HepG2 (cell line): ENCODE measurements around the gene CKS1B. TPM values are rescaled to one million over a fixed set of nuclear protein-coding genes. Genes with fewer than 3 reads are reported as not detected.

ENCODE experiments used
- ELF3 ChIP-seq: IDR thresholded peaks from 2 replicates; pipeline ENCODE4 v1.6.1; 2016; ENCODE audit warnings: missing genetic modification reagents, missing compliant biosample characterization
- EZH2 ChIP-seq: conservative IDR thresholded peaks from 2 replicates; pipeline ENCODE4 v1.6.1; 2012; ENCODE audit warnings: mild to moderate bottlenecking, low read depth, low read length, moderate library complexity
- MTF1 ChIP-seq: sonication (generic); formaldehyde crosslinking; IDR thresholded peaks from 2 replicates; pipeline ENCODE4 v1.5.0; 2020; ENCODE audit warnings: missing genetic modification reagents
- NCOR1 ChIP-seq: fragments of 200-600 bp; sonication (generic); IDR thresholded peaks from 2 replicates; pipeline ENCODE4 v1.7.0; 2017; ENCODE audit warnings: antibody characterized with exemption, low read length, borderline replicate concordance
- SNAI1 ChIP-seq: sonication (generic); formaldehyde crosslinking; IDR thresholded peaks from 2 replicates; pipeline ENCODE4 v1.5.0; 2020; ENCODE audit warnings: mild to moderate bottlenecking, missing genetic modification reagents, borderline replicate concordance
- ZBTB40 ChIP-seq, 2 experiments: fragments of 450-650 bp in 1 of 2; sonication (generic) in 1 of 2; formaldehyde crosslinking in 1 of 2; IDR thresholded peaks; 2 replicates each; pipeline versions ENCODE4 v1.6.1 to v1.8.0; 2016 to 2022; ENCODE audit warnings: antibody characterized with exemption in 1 of 2, mild to moderate bottlenecking in 1 of 2, missing genetic modification reagents in 1 of 2
- ZNF264 ChIP-seq: sonication (generic); formaldehyde crosslinking; IDR thresholded peaks from 2 replicates; pipeline ENCODE4 v1.4.0; 2020; ENCODE audit warnings: missing genetic modification reagents
- ZNF407 ChIP-seq: sonication (generic); formaldehyde crosslinking; IDR thresholded peaks from one replicate; pipeline ENCODE4 v1.5.1; 2020; ENCODE audit warnings: mild to moderate bottlenecking, missing genetic modification reagents; ENCODE audit errors: not compliant biosample characterization
- ZNF580 ChIP-seq: IDR thresholded peaks from 2 replicates; pipeline ENCODE4 v1.6.1; 2016; ENCODE audit warnings: low read depth, borderline replicate concordance
- ZNF777 ChIP-seq: sonication (generic); formaldehyde crosslinking; IDR thresholded peaks from 2 replicates; pipeline ENCODE4 v1.4.0; 2020; ENCODE audit warnings: missing genetic modification reagents
- polyA plus RNA-seq, 8 experiments: library from polyadenylated mRNA; depleted of rRNA in 3 of 8; stranded (reverse) in 7 of 8; unstranded in 1 of 8; fragments of >200 nt; fragmentation: Illumina TruSeq in 4 of 8; extraction: Trizol in 4 of 8; gene quantifications; 2 replicates each; pipeline versions ENCODE4 v1.2.1 to v1.2.3, GENCODE V29; 2011 to 2016; ENCODE audit warnings: low read depth in 4 of 8, missing spikeins in 1 of 8, mixed read lengths in 1 of 8; ENCODE audit not compliant: insufficient read depth in 1 of 8
- total RNA-seq, 5 experiments: library from RNA; depleted of rRNA; stranded (reverse); fragments of >200 nt; fragmentation: Illumina TruSeq; extraction: Trizol; gene quantifications; 2 replicates each; pipeline ENCODE4 v1.2.3, GENCODE V29; 2016; ENCODE audit warnings: low read depth in 1 of 5

The CKS1B gene
- total and polyA plus RNA-seq, 2 of the 13 experiments (the other 11 are each of a cell fraction or from before 2014, with no cell fraction given) = 217 to 222 TPM

GRCh38 chr1:154936555-154937084 lies 37.9 kb upstream of the CKS1B start, which contains the start of gene PMVK (continued):
- TF ChIP-seq ZNF407 (CRISPR knock-in tag) = peak; percentile 92
- peak; percentile 81 for TF ChIP-seq MTF1 (CRISPR knock-in tag)
- TF ChIP-seq ZNF580 (CRISPR knock-in tag) = peak; percentile 99
- TF ChIP-seq ZNF777 (CRISPR knock-in tag) = peak; percentile 37; the same call in 1 of the 2 replicates
- peak; percentile 98 for TF ChIP-seq ELF3
- TF ChIP-seq NCOR1 = no peak; the same call in 1 of the 2 replicates
- TF ChIP-seq EZH2 = no peak
- TF ChIP-seq SNAI1 (CRISPR knock-in tag) = peak; percentile 100
- TF ChIP-seq ZBTB40 (IDR thresholded peaks at IDR 0.05) = no peak
- peak; percentile 95; the same call in 1 of the 2 replicates for TF ChIP-seq ZBTB40 (CRISPR knock-in tag; IDR thresholded peaks at IDR 0.05)
- TF ChIP-seq ZNF264 (CRISPR knock-in tag) = peak; percentile 92
